Breast epithelium (tissue), 3 donors: Measurements from ENCODE around the gene CDH4.

ENCODE experiments used
- POLR2A ChIP-seq: fragments of 450-650 bp; IDR thresholded peaks from one replicate; pipeline ENCODE4 v1.6.1; 2016; ENCODE audit warnings: antibody characterized with exemption, mild to moderate bottlenecking, moderate library complexity
- POLR2AphosphoS5 ChIP-seq, 3 donors: sonication (generic); formaldehyde crosslinking; IDR thresholded peaks; one replicate each; pipeline ENCODE4 v1.6.1; 2017; ENCODE audit warnings: antibody characterized with exemption in 3 of 3
- TF ChIP-seq, protein P1 (sequence below), 3 donors: fragments of 450-650 bp; IDR thresholded peaks; one replicate each; pipeline ENCODE4 v1.5.1; 2016 to 2017; ENCODE audit warnings: antibody characterized with exemption in 3 of 3, mild to moderate bottlenecking in 3 of 3, moderate library complexity in 3 of 3

DNA sequence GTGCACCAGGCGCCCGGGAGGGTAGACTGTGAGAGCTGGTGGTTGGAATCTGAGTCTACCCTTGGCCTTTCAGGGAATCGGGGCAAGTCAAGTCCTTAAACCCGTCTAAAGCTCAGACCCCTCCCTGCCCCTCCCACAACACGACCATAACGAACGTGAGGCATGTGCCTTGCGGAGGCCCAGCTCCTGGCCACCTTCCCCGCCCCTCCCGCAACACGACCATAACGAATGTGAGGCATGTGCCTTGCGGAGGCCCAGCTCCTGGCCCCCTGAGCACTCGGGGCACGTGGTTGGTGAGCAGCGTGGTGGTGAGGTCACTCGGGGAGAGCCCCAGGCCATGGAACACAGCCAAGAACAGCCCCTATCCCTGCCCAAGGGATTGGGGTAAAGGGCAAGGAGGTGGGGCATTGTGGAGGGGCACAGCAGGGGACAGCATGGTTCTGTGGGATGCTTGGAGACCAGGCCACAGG, 681.5 kb downstream of the CDH4 start:
- no peak for TF ChIP-seq POLR2A
- TF ChIP-seq, protein P1, sequence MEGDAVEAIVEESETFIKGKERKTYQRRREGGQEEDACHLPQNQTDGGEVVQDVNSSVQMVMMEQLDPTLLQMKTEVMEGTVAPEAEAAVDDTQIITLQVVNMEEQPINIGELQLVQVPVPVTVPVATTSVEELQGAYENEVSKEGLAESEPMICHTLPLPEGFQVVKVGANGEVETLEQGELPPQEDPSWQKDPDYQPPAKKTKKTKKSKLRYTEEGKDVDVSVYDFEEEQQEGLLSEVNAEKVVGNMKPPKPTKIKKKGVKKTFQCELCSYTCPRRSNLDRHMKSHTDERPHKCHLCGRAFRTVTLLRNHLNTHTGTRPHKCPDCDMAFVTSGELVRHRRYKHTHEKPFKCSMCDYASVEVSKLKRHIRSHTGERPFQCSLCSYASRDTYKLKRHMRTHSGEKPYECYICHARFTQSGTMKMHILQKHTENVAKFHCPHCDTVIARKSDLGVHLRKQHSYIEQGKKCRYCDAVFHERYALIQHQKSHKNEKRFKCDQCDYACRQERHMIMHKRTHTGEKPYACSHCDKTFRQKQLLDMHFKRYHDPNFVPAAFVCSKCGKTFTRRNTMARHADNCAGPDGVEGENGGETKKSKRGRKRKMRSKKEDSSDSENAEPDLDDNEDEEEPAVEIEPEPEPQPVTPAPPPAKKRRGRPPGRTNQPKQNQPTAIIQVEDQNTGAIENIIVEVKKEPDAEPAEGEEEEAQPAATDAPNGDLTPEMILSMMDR (IDR thresholded peaks at IDR 0.05) = no peak
- TF ChIP-seq POLR2AphosphoS5 (IDR thresholded peaks at IDR 0.05) = no peak
